Uterus (tissue), 4 donors: ENCODE results near the gene RARRES2. TPM values are rescaled to one million over a fixed set of nuclear protein-coding genes. Genes with fewer than 3 reads are reported as not detected.

Experiments used
- DNase-seq, 2 donors: peaks; one replicate each; pipeline ENCODE4 v3.0.0-alpha.2; 2019 to 2020
- H3K27ac ChIP-seq, 2 donors: fragments of 200-600 bp; sonication (generic); 1 replicate in 1 of 2; 2 replicates in 1 of 2; pipeline ENCODE4 v1.5.1; 2016 to 2018
- H3K27me3 ChIP-seq, 2 donors: fragments of 200-600 bp; sonication (generic); one replicate each; pipeline ENCODE4 v1.5.1; 2018 to 2019; ENCODE audit warnings: control low read depth in 1 of 2
- H3K36me3 ChIP-seq, 2 donors: fragments of 200-600 bp; sonication (generic); one replicate each; pipeline ENCODE4 v1.5.1; 2019; ENCODE audit warnings: control low read depth in 1 of 2
- H3K4me1 ChIP-seq, 2 donors: fragments of 200-600 bp; sonication (generic); one replicate each; pipeline ENCODE4 v1.5.1; 2018 to 2019; ENCODE audit warnings: control low read depth in 1 of 2
- H3K4me3 ChIP-seq, 2 donors: fragments of 200-600 bp; sonication (generic); 1 replicate in 1 of 2; 2 replicates in 1 of 2; pipeline ENCODE4 v1.5.1; 2018 to 2019; ENCODE audit warnings: mild to moderate bottlenecking in 1 of 2
- H3K9me3 ChIP-seq, 2 donors: fragments of 200-600 bp; sonication (generic); one replicate each; pipeline ENCODE4 v1.5.1; 2019; ENCODE audit warnings: control low read depth in 1 of 2
- CTCF ChIP-seq, 4 experiments: fragments of 200-600 bp in 2 of 4; fragments of 450-650 bp in 2 of 4; sonication (generic) in 2 of 4; IDR thresholded peaks; one replicate each; pipeline ENCODE4 v1.5.1; 2016 to 2019; ENCODE audit warnings: antibody characterized with exemption in 4 of 4, mild to moderate bottlenecking in 2 of 4, moderate library complexity in 1 of 4
- POLR2A ChIP-seq, 2 donors: fragments of 450-650 bp; IDR thresholded peaks; one replicate each; pipeline ENCODE4 v1.6.1; 2016; ENCODE audit warnings: antibody characterized with exemption in 2 of 2, mild to moderate bottlenecking in 1 of 2, moderate library complexity in 1 of 2
- intact Hi-C: fragments of 100-400 bp; cut with DNase I; formaldehyde crosslinking; loops from one replicate; pipeline ENCODE4 v1.15.1; 2023; ENCODE audit warnings: low total_unique reads
- total RNA-seq, 4 donors: library from RNA; depleted of rRNA in 3 of 4; stranded (reverse); fragments of >200 nt in 3 of 4; gene quantifications; one replicate each; pipeline versions ENCODE4 v1.1.0 to v1.2.4, GENCODE V29; 2014 to 2023
- donor health status: DM: yes; HTN: yes; CAD: no.

The RARRES2 gene
- total RNA-seq, 4 donors from 2014 or later, result 128 to 536 (median 236) TPM

- Histone ChIP-seq H3K27me3 (no peaks in the 10 kb centered on the region), H3K36me3 (no peaks in the 10 kb centered on the region), H3K4me3 (no peak overlapping the region), H3K27ac (no peak overlapping the region), H3K9me3 (no peaks in the 10 kb centered on the region), H3K4me1 (no peaks in the 10 kb centered on the region)
- no peak for TF ChIP-seq POLR2A (IDR thresholded peaks at IDR 0.05)
- TF ChIP-seq CTCF (IDR thresholded peaks at IDR 0.05), result no peak
- intact Hi-C loops, result no loop called here
- no peak for DNase-seq
These were observed 40.9 kb upstream of the RARRES2 start for GRCh38 chr7:150382123-150382843.

DNA sequence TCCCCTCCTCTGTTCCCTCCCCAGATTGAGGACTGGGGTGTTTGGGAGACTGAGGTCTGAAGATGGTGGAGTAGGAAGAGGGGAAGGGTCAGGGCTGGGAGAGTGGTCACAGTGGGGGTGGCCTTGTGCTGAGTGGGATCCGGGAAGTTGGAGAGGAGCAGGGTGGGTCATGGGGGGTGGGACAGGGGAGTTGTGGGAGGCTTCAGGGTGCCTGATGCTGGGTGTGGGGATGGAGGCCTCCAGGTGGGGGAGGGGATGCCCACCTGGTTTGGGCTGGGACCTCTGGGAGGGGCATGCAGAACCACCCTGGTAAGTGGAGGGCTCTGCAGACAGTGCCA is 40.3 kb upstream of the RARRES2 start:
- intact Hi-C loops, result no loop called here
- H3K4me3 ChIP-seq, result no peak overlapping the region
- TF ChIP-seq CTCF (IDR thresholded peaks at IDR 0.05) (no peak), POLR2A (IDR thresholded peaks at IDR 0.05) (no peak)
- no peaks in the 10 kb centered on the region for H3K9me3 ChIP-seq
- H3K27ac ChIP-seq, result no peak overlapping the region
- H3K27me3 ChIP-seq, result no peaks in the 10 kb centered on the region
- no peaks in the 10 kb centered on the region for H3K36me3 ChIP-seq
- no peaks in the 10 kb centered on the region for H3K4me1 ChIP-seq
- DNase-seq, result no peak

DNA sequence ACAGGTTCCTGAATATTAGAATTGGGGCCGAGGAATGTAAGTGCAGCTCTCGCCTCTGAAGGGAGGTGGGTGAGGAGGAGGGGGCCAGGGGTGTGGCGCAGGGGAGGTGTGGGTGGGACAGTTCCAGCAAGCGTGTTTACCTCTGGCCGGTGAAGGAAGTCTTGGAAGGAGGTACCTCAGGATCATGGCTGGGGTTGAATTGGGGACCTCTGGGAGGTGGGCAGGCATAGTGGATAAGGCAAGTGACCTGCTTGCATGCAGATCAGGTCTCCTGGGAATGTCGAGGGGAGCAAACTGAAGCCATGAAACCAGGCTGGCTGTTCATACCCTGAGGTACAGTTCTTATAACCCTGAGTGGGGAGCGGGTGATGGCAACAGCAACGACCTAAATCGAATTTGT is 39.7 kb upstream of the RARRES2 start:
- Histone ChIP-seq H3K36me3 (no peaks in the 10 kb centered on the region), H3K4me3 (no peak overlapping the region), H3K4me1 (no peaks in the 10 kb centered on the region), H3K27me3 (no peaks in the 10 kb centered on the region), H3K27ac (no peak overlapping the region), H3K9me3 (no peaks in the 10 kb centered on the region)
- DNase-seq, result no peak
- TF ChIP-seq CTCF (IDR thresholded peaks at IDR 0.05), result no peak
- TF ChIP-seq POLR2A (IDR thresholded peaks at IDR 0.05), result no peak
- intact Hi-C loops, result no loop called here

- no peaks in the 10 kb centered on the region for H3K27me3 ChIP-seq
- H3K27ac ChIP-seq, result no peak overlapping the region
- no peaks in the 10 kb centered on the region for H3K4me1 ChIP-seq
- DNase-seq, result no peak
- TF ChIP-seq POLR2A (IDR thresholded peaks at IDR 0.05) (no peak), CTCF (IDR thresholded peaks at IDR 0.05) (no peak)
- H3K4me3 ChIP-seq, result no peak overlapping the region
- H3K36me3 ChIP-seq, result no peaks in the 10 kb centered on the region
- intact Hi-C loops, result no loop called here
- H3K9me3 ChIP-seq, result no peaks in the 10 kb centered on the region
These were observed 39.0 kb upstream of the RARRES2 start for GRCh38 chr7:150380463-150380862.

DNA sequence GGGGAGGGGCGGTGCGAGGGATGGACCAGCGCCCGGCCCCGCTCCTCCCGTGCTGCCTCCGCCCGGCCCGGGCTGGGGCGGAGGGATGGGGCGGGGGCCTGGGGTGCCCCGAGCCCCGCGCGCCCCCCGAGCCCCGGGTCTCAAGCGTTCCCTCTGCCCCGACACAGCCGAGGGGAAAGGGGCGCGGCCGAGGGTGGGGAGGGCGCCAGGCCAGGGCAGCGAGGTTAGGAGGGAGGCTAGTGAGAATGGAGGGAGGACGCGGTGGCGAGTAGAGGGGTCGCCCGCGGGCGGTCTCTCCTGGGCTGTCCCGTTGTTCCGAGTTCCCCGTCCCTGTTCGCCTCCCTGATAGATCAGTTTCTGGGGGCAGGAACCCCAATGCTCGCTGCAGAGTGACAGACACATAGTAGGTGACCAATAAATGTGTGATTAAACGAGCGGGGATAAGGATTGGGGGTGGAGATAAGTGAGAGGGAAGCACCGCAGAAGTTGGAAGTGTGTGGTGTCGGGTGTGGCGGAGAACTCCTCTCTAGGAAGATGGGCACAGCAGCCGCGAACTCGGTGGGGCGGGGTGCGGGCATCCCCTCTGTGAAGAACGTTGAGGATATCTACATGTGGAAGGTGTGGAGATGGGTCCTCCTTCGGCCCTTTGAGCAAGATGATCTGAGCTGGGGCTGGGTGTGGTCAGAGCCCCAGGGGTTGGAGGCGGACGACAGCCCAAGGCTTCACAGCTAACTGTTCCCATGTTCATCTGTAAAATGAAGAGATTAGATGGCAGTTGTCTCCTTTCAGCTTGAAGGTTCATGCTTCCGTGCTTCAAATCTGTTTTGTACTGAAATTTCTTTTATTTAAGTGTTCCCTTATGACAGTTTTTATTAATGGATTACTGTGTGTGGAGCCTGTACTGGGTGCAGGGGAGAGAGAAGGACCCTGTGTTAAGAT is 38.3 kb upstream of the RARRES2 start:
- no peaks in the 10 kb centered on the region for H3K4me1 ChIP-seq
- H3K27me3 ChIP-seq, result no peaks in the 10 kb centered on the region
- H3K36me3 ChIP-seq, result no peaks in the 10 kb centered on the region
- peak overlapping the region; percentile 83 to 88 for H3K27ac ChIP-seq
- intact Hi-C loops, result no loop called here
- no peaks in the 10 kb centered on the region for H3K9me3 ChIP-seq
- DNase-seq, result no peak
- TF ChIP-seq POLR2A (IDR thresholded peaks at IDR 0.05) (no peak), CTCF (IDR thresholded peaks at IDR 0.05) (no peak)
- H3K4me3 ChIP-seq, result peak overlapping the region; percentile 68 to 91
